Testis (tissue), 3 donors: ENCODE data around the gene HSPA4. TPM values are rescaled to one million over a fixed set of nuclear protein-coding genes. Genes with fewer than 3 reads are reported as not detected.

Source experiments
- DNase-seq: peaks from one replicate; pipeline ENCODE4 v3.0.0-alpha.2; 2019
- H3K27ac ChIP-seq, 2 donors: fragments of 200-600 bp; sonication (generic); one replicate each; pipeline ENCODE4 v1.5.1; 2019
- H3K27me3 ChIP-seq: fragments of 200-600 bp; sonication (generic); one replicate; pipeline ENCODE4 v1.5.1; 2019
- H3K36me3 ChIP-seq: fragments of 200-600 bp; sonication (generic); one replicate; pipeline ENCODE4 v1.5.1; 2017; ENCODE audit warnings: low read depth; ENCODE audit errors: missing control alignments
- H3K4me1 ChIP-seq: fragments of 200-600 bp; sonication (generic); one replicate; pipeline ENCODE4 v1.5.1; 2019
- H3K4me3 ChIP-seq, 2 donors: fragments of 200-600 bp; sonication (generic); one replicate each; pipeline ENCODE4 v1.5.1; 2017 to 2019
- H3K9me3 ChIP-seq: fragments of 200-600 bp; sonication (generic); one replicate; pipeline ENCODE4 v1.5.1; 2017
- POLR2A ChIP-seq: fragments of 450-650 bp; IDR thresholded peaks from one replicate; pipeline ENCODE4 v1.6.1; 2017; ENCODE audit warnings: antibody characterized with exemption, mild to moderate bottlenecking, moderate library complexity
- WGBS, 2 donors: methylation state at CpG; one replicate each; pipeline ENCODE4 v1.1.5; 2018; 5-methylcytosine and 5-hydroxymethylcytosine counted together
- intact Hi-C: fragments of 100-400 bp; cut with DNase I; formaldehyde crosslinking; loops from one replicate; pipeline ENCODE4 v1.15.1; 2023; ENCODE audit warnings: low total_unique reads
- polyA plus RNA-seq: library from polyadenylated mRNA; stranded (reverse); fragments of 350-450 nt; fragmentation: Illumina TruSeq; extraction: RNeasy Lipid Tissue Mini Kit (QIAGEN cat#74804); gene quantifications from one replicate; pipeline ENCODE4 v1.2.3, GENCODE V29; 2014; ENCODE audit warnings: low read depth, low replicate concordance; ENCODE audit not compliant: insufficient read depth
- total RNA-seq, 2 donors: library from RNA; depleted of rRNA; stranded (reverse); fragments of >200 nt; gene quantifications; one replicate each; pipeline ENCODE4 v1.2.3, GENCODE V29; 2016
- TF ChIP-seq, protein P1 (sequence below), 3 experiments: fragments of 450-650 bp in 2 of 3; fragments of 200-600 bp in 1 of 3; sonication (generic) in 1 of 3; IDR thresholded peaks; one replicate each; pipeline ENCODE4 v1.5.1; 2016 to 2019; ENCODE audit warnings: antibody characterized with exemption in 3 of 3, mild to moderate bottlenecking in 2 of 3, moderate library complexity in 1 of 3

The HSPA4 gene
- total and polyA plus RNA-seq, 3 donors from 2014 or later, result 107 to 143 (median 108) TPM

DNA sequence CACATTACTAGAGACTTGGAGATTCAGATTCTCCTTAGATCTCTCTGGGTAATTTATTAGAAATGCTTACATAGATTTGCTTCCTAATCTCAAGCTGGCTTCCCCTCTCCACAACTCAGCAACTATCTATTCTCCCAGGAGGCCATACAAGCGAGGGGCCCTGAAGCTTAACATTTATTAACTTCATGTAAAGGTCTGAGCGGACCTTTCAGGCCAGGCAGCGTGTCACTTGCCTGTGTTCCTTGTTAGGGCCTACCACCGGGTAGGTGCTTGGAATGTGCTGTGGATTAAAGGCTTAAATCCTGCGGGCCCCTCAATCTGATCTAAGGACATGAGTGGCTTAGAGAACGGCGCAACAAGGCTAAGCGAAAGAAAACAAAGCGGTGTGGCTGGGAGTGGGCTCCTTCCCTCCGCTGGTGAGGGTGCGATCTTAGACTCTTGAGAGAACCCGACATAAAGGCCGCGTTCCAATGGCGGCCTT lies 712 bp upstream of the HSPA4 start:
- intact Hi-C loops, result no loop called here
- WGBS, 2 donors, result 2 to 3% methylated on average over 15 of the region's 15 CpGs
- no peak for DNase-seq
- TF ChIP-seq, protein P1, sequence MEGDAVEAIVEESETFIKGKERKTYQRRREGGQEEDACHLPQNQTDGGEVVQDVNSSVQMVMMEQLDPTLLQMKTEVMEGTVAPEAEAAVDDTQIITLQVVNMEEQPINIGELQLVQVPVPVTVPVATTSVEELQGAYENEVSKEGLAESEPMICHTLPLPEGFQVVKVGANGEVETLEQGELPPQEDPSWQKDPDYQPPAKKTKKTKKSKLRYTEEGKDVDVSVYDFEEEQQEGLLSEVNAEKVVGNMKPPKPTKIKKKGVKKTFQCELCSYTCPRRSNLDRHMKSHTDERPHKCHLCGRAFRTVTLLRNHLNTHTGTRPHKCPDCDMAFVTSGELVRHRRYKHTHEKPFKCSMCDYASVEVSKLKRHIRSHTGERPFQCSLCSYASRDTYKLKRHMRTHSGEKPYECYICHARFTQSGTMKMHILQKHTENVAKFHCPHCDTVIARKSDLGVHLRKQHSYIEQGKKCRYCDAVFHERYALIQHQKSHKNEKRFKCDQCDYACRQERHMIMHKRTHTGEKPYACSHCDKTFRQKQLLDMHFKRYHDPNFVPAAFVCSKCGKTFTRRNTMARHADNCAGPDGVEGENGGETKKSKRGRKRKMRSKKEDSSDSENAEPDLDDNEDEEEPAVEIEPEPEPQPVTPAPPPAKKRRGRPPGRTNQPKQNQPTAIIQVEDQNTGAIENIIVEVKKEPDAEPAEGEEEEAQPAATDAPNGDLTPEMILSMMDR (IDR thresholded peaks at IDR 0.05), result no peak
- TF ChIP-seq POLR2A, result no peak
- Histone ChIP-seq H3K4me3 (peak overlapping the region; percentile 84 to 96), H3K36me3 (no peaks in the 10 kb centered on the region), H3K27ac (peak overlapping the region; percentile 98 to 100), H3K9me3 (no peaks in the 10 kb centered on the region), H3K4me1 (peaks cover 39% of the 10 kb centered on the region), H3K27me3 (no peaks in the 10 kb centered on the region)

- 0 to 1% methylated on average over 28 to 50 of the region's 59 CpGs for WGBS, 2 donors
- Histone ChIP-seq H3K4me3 (peak overlapping the region; percentile 84 to 96), H3K27me3 (no peaks in the 10 kb centered on the region), H3K4me1 (peaks cover 39% of the 10 kb centered on the region), H3K36me3 (no peaks in the 10 kb centered on the region), H3K9me3 (no peaks in the 10 kb centered on the region), H3K27ac (peak overlapping the region; percentile 98 to 100)
- intact Hi-C loops, result no loop called here
- peak; percentile 79 for DNase-seq
- TF ChIP-seq, protein P1 (IDR thresholded peaks at IDR 0.05), result no peak
- no peak for TF ChIP-seq POLR2A
Measured at GRCh38 chr5:133052317-133053175, 733 bp downstream of the HSPA4 start.

- TF ChIP-seq, protein P1 (IDR thresholded peaks at IDR 0.05), result no peak
- TF ChIP-seq POLR2A, result no peak
- intact Hi-C loops, result no loop called here
Measured at GRCh38 chr5:133053448-133053847, 1.6 kb downstream of the HSPA4 start.

DNA sequence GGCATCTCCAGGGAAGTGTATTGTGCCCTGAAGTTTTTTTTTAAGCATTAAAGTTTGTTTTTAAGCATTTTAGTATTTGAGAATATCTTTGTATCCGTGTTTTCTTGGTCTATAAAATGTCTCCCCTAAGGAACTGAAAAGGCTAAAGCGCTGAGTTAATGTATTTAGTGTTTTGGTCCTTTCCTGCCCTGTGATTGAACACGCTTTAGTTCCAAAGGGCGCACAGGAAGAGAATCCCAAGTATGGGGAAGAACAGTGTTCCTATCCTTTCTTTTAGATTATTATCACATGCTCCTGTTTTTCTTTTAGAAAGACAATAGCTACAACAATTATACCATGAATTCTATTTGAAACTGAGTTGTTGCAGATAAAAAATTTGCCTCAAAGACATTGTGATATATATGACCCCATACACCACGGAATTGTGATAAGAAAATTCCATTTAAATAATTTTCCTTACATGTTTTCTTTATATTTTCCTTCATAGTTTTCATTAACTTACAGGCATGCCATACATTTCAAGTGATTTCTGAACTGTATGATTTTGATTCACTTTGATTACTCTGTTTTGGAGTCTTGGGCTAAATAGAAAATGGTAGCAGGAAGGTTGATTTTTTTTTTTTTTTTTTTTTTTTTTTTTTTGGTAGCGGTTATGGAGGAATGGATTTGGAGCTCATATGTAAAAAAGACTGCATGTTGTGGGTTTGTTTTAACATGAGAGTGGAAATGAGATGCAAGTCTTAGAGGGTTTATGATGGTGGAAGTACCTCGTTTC lies 3.1 kb downstream of the HSPA4 start:
- 58 to 73% methylated on average over 7 of the region's 7 CpGs for WGBS, 2 donors
- intact Hi-C loops, result no loop called here
- no peaks in the 10 kb centered on the region for H3K9me3 ChIP-seq
- no peaks in the 10 kb centered on the region for H3K36me3 ChIP-seq
- no peaks in the 10 kb centered on the region for H3K27me3 ChIP-seq
- peaks cover 38% of the 10 kb centered on the region for H3K4me1 ChIP-seq
- DNase-seq, result no peak
- H3K27ac ChIP-seq, result no peak overlapping the region
- no peak overlapping the region for H3K4me3 ChIP-seq
- TF ChIP-seq, protein P1 (IDR thresholded peaks at IDR 0.05), result no peak
- no peak for TF ChIP-seq POLR2A

More at GRCh38 chr5:133053448-133053847, 1.6 kb downstream of the HSPA4 start:
- Histone ChIP-seq H3K36me3 (no peaks in the 10 kb centered on the region), H3K4me3 (peak overlapping the region in 1 of 2 donors; percentile 84), H3K9me3 (no peaks in the 10 kb centered on the region), H3K4me1 (peaks cover 43% of the 10 kb centered on the region), H3K27ac (peak overlapping the region in 1 of 2 donors; percentile 29), H3K27me3 (no peaks in the 10 kb centered on the region)
- DNase-seq, result no peak
- 70 to 77% methylated on average over 15 of the region's 15 CpGs for WGBS, 2 donors
